ENCODE data around the gene POLR2B.
"Not testable (repeated sequence)": the region's sequence is repeated elsewhere in the genome, so short reads cannot be mapped to it uniquely, and the experiment has no call there.

- not testable (repeated sequence) for TF ChIP-seq CTCF, EZH2phosphoT487 (IDR thresholded peaks at IDR 0.05; ENCODE audit: low read length)
Observed at GRCh38 chr4:56939826-56940225, 38.9 kb upstream of the POLR2B start.
